ENCODE measurements around the gene LMOD3. TPM values are rescaled to one million over a fixed set of nuclear protein-coding genes. Genes with fewer than 3 reads are reported as not detected.

Gene LMOD3
- polyA plus RNA-seq, 1 experiment: not detected

- H3K4me3 ChIP-seq (ENCODE audit: low read depth, low read length): no peak overlapping the region
- CTCF ChIA-PET: interaction anchor here (2.6 kb wide), 1 partner anchor 15 kb away, joined by 15 read pairs; no protein-coding TSS in a partner anchor
- no peaks in the 10 kb centered on the region for H3K36me3 ChIP-seq (ENCODE audit: control insufficient read depth, insufficient read depth, low read length)
- DNase-seq (ENCODE audit: low read depth): no peak
- no peak for TF ChIP-seq CTCF (IDR thresholded peaks at IDR 0.05; ENCODE audit: insufficient read depth, low read depth, low read length)
- POLR2A ChIA-PET: no interaction called here
- H3K27me3 ChIP-seq (ENCODE audit: control insufficient read depth, insufficient read depth, low read length): peaks cover 1% of the 10 kb centered on the region; the same call in 1 of the 2 replicates
Measured at GRCh38 chr3:69145688-69146087, 23.3 kb upstream of the LMOD3 start.

- POLR2A ChIA-PET: interaction anchor here (0.5 kb wide), 1 partner anchor 14 kb away, joined by 6 read pairs; no protein-coding TSS in a partner anchor
- no peak overlapping the region for H3K4me3 ChIP-seq (ENCODE audit: low read depth, low read length)
- no peak for TF ChIP-seq CTCF (IDR thresholded peaks at IDR 0.05; ENCODE audit: insufficient read depth, low read depth, low read length)
- CTCF ChIA-PET: interaction anchor here (2.6 kb wide), 1 partner anchor 16 kb away, joined by 15 read pairs; no protein-coding TSS in a partner anchor
- no peaks in the 10 kb centered on the region for H3K36me3 ChIP-seq (ENCODE audit: control insufficient read depth, insufficient read depth, low read length)
- DNase-seq (ENCODE audit: low read depth): no peak
- peaks cover 1% of the 10 kb centered on the region; the same call in 1 of the 2 replicates for H3K27me3 ChIP-seq (ENCODE audit: control insufficient read depth, insufficient read depth, low read length)
Measured at GRCh38 chr3:69144631-69145245, 22.3 kb upstream of the LMOD3 start.

- ChIA-PET CTCF (interaction anchor here (2.6 kb wide), 1 partner anchor 17 kb away, joined by 15 read pairs; no protein-coding TSS in a partner anchor), POLR2A (no interaction called here)
- TF ChIP-seq CTCF (IDR thresholded peaks at IDR 0.05; ENCODE audit: insufficient read depth, low read depth, low read length): no peak
- H3K36me3 ChIP-seq (ENCODE audit: control insufficient read depth, insufficient read depth, low read length): no peaks in the 10 kb centered on the region
- H3K27me3 ChIP-seq (ENCODE audit: control insufficient read depth, insufficient read depth, low read length): peaks cover 1% of the 10 kb centered on the region; the same call in 1 of the 2 replicates
- no peak overlapping the region for H3K4me3 ChIP-seq (ENCODE audit: low read depth, low read length)
- DNase-seq (ENCODE audit: low read depth): no peak
Measured at GRCh38 chr3:69143612-69144011, 21.2 kb upstream of the LMOD3 start.

- H3K4me3 ChIP-seq (ENCODE audit: low read depth, low read length): no peak overlapping the region
- H3K27me3 ChIP-seq (ENCODE audit: control insufficient read depth, insufficient read depth, low read length): peaks cover 1% of the 10 kb centered on the region; the same call in 1 of the 2 replicates
- no peak for DNase-seq (ENCODE audit: low read depth)
- TF ChIP-seq CTCF (IDR thresholded peaks at IDR 0.05; ENCODE audit: insufficient read depth, low read depth, low read length): no peak
- POLR2A ChIA-PET: no interaction called here
- CTCF ChIA-PET: interaction anchor here (0.6 kb wide), 1 partner anchor 170 kb away, joined by 5 read pairs; no protein-coding TSS in a partner anchor
- H3K36me3 ChIP-seq (ENCODE audit: control insufficient read depth, insufficient read depth, low read length): no peaks in the 10 kb centered on the region
Measured at GRCh38 chr3:69142797-69143454, 20.5 kb upstream of the LMOD3 start.

GRCh38 chr3:69142090-69142489, 19.7 kb upstream of the LMOD3 start:
- peaks cover 1% of the 10 kb centered on the region; the same call in 1 of the 2 replicates for H3K27me3 ChIP-seq (ENCODE audit: control insufficient read depth, insufficient read depth, low read length)
- CTCF ChIA-PET: interaction anchor here (0.6 to 1.6 kb wide), 2 partner anchors 21 to 171 kb away, joined by 3 to 5 read pairs; no protein-coding TSS in a partner anchor
- TF ChIP-seq CTCF (IDR thresholded peaks at IDR 0.05; ENCODE audit: insufficient read depth, low read depth, low read length): no peak
- POLR2A ChIA-PET: no interaction called here
- no peak overlapping the region for H3K4me3 ChIP-seq (ENCODE audit: low read depth, low read length)
- no peaks in the 10 kb centered on the region for H3K36me3 ChIP-seq (ENCODE audit: control insufficient read depth, insufficient read depth, low read length)
- DNase-seq (ENCODE audit: low read depth): no peak
